ENCODE data around the gene ACSL4.
A peak's percentile ranks its signal among the peaks of the same experiment; 100 is the strongest.

The ACSL4 gene

DNA sequence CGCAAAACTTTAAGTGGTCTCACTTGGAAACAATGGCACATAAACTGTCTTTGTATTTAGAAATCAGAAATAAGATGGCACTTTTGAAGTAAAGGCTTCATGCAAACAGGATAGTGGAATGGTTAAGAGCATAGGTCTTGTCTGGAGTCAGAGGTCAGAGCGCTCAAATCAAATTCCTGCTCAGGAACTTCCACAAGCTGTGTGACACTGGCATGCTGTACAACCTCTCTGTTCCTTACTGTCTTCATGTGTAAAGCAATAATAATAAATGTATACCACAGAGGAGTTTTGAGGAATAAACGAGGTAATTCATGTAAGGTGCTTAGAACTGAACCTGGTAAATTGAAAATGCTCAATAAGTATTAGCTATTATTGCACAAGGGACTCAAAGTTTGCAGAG is 43.4 kb upstream of the ACSL4 start:
- no peak for ATAC-seq
- no peak for TF ChIP-seq TOX (CRISPR knock-in tag; IDR thresholded peaks at IDR 0.05; ENCODE audit: borderline replicate concordance)
- no peak for TF ChIP-seq ISL1 (CRISPR knock-in tag; IDR thresholded peaks at IDR 0.05)
- no peak for TF ChIP-seq PPARA (CRISPR knock-in tag; IDR thresholded peaks at IDR 0.05; ENCODE audit: borderline replicate concordance)
- no peak for TF ChIP-seq TCF4 (CRISPR knock-in tag; IDR thresholded peaks at IDR 0.05; ENCODE audit: borderline replicate concordance)
- TF ChIP-seq GLIS3 (CRISPR knock-in tag; IDR thresholded peaks at IDR 0.05), result no peak
- no peak for TF ChIP-seq SNAI2 (CRISPR knock-in tag; IDR thresholded peaks at IDR 0.05)
- no peak for TF ChIP-seq ZNF8 (CRISPR knock-in tag; IDR thresholded peaks at IDR 0.05)
- TF ChIP-seq ZC3H10 (CRISPR knock-in tag; IDR thresholded peaks at IDR 0.05), result no peak
- no peak for TF ChIP-seq ESRRG (CRISPR knock-in tag; IDR thresholded peaks at IDR 0.05)
- no peak for TF ChIP-seq ZFP3 (CRISPR knock-in tag; IDR thresholded peaks at IDR 0.05)

DNA sequence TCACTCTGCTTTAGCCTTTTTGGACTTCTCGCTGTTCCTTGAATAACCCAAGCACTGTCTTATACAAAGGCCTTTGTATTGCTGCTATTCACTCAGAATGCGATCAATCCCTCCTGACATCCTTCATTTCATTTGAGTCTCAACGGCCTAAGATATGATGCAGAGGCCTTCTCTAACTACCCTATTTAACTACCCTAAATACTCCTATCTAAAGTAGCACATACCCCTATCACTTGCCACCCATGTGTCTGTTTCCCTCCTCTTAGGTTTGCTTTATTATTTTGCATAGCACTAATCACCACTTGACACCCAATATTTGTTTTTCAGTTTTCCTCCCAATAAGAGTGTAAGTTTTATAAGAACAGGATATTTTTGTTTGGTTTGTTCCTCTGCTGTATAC is 42.3 kb upstream of the ACSL4 start:
- ATAC-seq, result no peak
- TF ChIP-seq, protein P1, sequence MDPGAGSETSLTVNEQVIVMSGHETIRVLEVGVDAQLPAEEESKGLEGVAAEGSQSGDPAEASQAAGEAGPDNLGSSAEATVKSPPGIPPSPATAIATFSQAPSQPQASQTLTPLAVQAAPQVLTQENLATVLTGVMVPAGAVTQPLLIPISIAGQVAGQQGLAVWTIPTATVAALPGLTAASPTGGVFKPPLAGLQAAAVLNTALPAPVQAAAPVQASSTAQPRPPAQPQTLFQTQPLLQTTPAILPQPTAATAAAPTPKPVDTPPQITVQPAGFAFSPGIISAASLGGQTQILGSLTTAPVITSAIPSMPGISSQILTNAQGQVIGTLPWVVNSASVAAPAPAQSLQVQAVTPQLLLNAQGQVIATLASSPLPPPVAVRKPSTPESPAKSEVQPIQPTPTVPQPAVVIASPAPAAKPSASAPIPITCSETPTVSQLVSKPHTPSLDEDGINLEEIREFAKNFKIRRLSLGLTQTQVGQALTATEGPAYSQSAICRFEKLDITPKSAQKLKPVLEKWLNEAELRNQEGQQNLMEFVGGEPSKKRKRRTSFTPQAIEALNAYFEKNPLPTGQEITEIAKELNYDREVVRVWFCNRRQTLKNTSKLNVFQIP (CRISPR knock-in tag; IDR thresholded peaks at IDR 0.05; ENCODE audit: borderline replicate concordance, low read depth), result no peak
- TF ChIP-seq, protein P2, sequence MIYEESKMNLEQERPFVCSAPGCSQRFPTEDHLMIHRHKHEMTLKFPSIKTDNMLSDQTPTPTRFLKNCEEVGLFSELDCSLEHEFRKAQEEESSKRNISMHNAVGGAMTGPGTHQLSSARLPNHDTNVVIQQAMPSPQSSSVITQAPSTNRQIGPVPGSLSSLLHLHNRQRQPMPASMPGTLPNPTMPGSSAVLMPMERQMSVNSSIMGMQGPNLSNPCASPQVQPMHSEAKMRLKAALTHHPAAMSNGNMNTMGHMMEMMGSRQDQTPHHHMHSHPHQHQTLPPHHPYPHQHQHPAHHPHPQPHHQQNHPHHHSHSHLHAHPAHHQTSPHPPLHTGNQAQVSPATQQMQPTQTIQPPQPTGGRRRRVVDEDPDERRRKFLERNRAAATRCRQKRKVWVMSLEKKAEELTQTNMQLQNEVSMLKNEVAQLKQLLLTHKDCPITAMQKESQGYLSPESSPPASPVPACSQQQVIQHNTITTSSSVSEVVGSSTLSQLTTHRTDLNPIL (CRISPR knock-in tag; IDR thresholded peaks at IDR 0.05; ENCODE audit: low read depth), result no peak
- no peak for TF ChIP-seq ZC3H10 (CRISPR knock-in tag; IDR thresholded peaks at IDR 0.05)
- no peak for TF ChIP-seq ZFP3 (CRISPR knock-in tag; IDR thresholded peaks at IDR 0.05)
- TF ChIP-seq TCF4 (CRISPR knock-in tag; IDR thresholded peaks at IDR 0.05; ENCODE audit: borderline replicate concordance), result no peak
- no peak for TF ChIP-seq RARB (CRISPR knock-in tag; IDR thresholded peaks at IDR 0.05)
- no peak for TF ChIP-seq PPARA (CRISPR knock-in tag; IDR thresholded peaks at IDR 0.05; ENCODE audit: borderline replicate concordance)

DNA sequence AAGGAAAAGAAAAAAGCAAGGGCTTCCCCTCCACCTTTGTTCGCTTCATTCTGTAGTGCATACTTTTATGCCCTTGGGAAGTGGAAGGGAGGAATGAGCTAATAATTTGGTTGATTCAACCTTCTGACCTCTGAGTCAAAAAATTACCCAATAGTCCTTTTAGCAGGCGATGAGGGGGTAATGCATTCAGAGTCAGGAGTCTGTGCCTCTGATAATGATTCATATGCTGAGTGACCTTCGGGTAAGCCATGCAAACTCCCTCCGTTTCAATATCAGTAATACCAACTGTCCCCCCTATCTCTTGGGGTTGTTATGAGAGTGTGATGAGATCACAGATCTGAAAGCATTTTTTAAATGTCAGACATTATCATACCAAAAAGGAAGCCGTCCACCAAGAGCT is 41.6 kb upstream of the ACSL4 start:
- peak; percentile 31; the same call in 1 of the 3 replicates for ATAC-seq
- TF ChIP-seq OSR1 (CRISPR knock-in tag; IDR thresholded peaks at IDR 0.05), result no peak
- TF ChIP-seq ZFP3 (CRISPR knock-in tag; IDR thresholded peaks at IDR 0.05), result no peak
- no peak for TF ChIP-seq ARNTL (CRISPR knock-in tag; IDR thresholded peaks at IDR 0.05; ENCODE audit: borderline replicate concordance, low read depth)
- TF ChIP-seq CSDC2 (CRISPR knock-in tag; IDR thresholded peaks at IDR 0.05), result no peak
- TF ChIP-seq ZNF565 (CRISPR knock-in tag; conservative IDR thresholded peaks at IDR 0.05; ENCODE audit: low read depth), result no peak
- TF ChIP-seq ZC3H10 (CRISPR knock-in tag; IDR thresholded peaks at IDR 0.05), result no peak
- no peak for TF ChIP-seq ESRRG (CRISPR knock-in tag; IDR thresholded peaks at IDR 0.05)
- TF ChIP-seq, protein P1 (CRISPR knock-in tag; IDR thresholded peaks at IDR 0.05; ENCODE audit: borderline replicate concordance, low read depth), result no peak
- no peak for TF ChIP-seq BACH2 (CRISPR knock-in tag; IDR thresholded peaks at IDR 0.05; ENCODE audit: borderline replicate concordance)
- TF ChIP-seq RARB (CRISPR knock-in tag; IDR thresholded peaks at IDR 0.05), result no peak
- TF ChIP-seq, protein P3, sequence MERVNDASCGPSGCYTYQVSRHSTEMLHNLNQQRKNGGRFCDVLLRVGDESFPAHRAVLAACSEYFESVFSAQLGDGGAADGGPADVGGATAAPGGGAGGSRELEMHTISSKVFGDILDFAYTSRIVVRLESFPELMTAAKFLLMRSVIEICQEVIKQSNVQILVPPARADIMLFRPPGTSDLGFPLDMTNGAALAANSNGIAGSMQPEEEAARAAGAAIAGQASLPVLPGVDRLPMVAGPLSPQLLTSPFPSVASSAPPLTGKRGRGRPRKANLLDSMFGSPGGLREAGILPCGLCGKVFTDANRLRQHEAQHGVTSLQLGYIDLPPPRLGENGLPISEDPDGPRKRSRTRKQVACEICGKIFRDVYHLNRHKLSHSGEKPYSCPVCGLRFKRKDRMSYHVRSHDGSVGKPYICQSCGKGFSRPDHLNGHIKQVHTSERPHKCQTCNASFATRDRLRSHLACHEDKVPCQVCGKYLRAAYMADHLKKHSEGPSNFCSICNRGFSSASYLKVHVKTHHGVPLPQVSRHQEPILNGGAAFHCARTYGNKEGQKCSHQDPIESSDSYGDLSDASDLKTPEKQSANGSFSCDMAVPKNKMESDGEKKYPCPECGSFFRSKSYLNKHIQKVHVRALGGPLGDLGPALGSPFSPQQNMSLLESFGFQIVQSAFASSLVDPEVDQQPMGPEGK (CRISPR knock-in tag; IDR thresholded peaks at IDR 0.05; ENCODE audit: borderline replicate concordance), result no peak
- no peak for TF ChIP-seq PPARA (CRISPR knock-in tag; IDR thresholded peaks at IDR 0.05; ENCODE audit: borderline replicate concordance)
- TF ChIP-seq ZNF8 (CRISPR knock-in tag; IDR thresholded peaks at IDR 0.05), result no peak
- TF ChIP-seq ZNF70 (CRISPR knock-in tag; IDR thresholded peaks at IDR 0.05), result no peak
- TF ChIP-seq, protein P2 (CRISPR knock-in tag; IDR thresholded peaks at IDR 0.05; ENCODE audit: low read depth), result no peak
- no peak for TF ChIP-seq SNAI2 (CRISPR knock-in tag; IDR thresholded peaks at IDR 0.05)

DNA sequence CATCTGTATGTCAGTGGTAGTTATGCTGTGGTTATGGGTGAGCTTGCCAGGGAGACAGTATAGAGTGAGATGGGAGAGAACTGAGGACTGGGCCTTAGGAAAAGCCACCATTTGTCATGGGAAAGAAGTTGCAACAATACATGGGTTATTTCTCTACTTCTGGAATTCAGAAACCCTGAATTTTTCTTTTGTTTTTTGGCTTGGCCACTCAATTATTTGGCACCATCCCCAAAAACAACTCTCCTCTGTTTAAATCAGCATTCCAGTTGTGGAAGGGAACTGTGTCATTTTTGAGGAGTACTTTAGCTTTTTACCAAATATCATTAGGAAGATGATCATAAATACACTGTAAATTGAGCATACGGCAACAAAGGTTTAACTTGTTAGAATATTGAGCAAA is 41.1 kb upstream of the ACSL4 start:
- no peak for ATAC-seq
- TF ChIP-seq PPARA (CRISPR knock-in tag; IDR thresholded peaks at IDR 0.05; ENCODE audit: borderline replicate concordance), result no peak
- TF ChIP-seq, protein P4, sequence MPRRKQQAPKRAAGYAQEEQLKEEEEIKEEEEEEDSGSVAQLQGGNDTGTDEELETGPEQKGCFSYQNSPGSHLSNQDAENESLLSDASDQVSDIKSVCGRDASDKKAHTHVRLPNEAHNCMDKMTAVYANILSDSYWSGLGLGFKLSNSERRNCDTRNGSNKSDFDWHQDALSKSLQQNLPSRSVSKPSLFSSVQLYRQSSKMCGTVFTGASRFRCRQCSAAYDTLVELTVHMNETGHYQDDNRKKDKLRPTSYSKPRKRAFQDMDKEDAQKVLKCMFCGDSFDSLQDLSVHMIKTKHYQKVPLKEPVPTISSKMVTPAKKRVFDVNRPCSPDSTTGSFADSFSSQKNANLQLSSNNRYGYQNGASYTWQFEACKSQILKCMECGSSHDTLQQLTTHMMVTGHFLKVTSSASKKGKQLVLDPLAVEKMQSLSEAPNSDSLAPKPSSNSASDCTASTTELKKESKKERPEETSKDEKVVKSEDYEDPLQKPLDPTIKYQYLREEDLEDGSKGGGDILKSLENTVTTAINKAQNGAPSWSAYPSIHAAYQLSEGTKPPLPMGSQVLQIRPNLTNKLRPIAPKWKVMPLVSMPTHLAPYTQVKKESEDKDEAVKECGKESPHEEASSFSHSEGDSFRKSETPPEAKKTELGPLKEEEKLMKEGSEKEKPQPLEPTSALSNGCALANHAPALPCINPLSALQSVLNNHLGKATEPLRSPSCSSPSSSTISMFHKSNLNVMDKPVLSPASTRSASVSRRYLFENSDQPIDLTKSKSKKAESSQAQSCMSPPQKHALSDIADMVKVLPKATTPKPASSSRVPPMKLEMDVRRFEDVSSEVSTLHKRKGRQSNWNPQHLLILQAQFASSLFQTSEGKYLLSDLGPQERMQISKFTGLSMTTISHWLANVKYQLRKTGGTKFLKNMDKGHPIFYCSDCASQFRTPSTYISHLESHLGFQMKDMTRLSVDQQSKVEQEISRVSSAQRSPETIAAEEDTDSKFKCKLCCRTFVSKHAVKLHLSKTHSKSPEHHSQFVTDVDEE (CRISPR knock-in tag; IDR thresholded peaks at IDR 0.05), result no peak
- no peak for TF ChIP-seq GLIS3 (CRISPR knock-in tag; IDR thresholded peaks at IDR 0.05)
- no peak for TF ChIP-seq BACH2 (CRISPR knock-in tag; IDR thresholded peaks at IDR 0.05; ENCODE audit: borderline replicate concordance)
- TF ChIP-seq ZFP3 (CRISPR knock-in tag; IDR thresholded peaks at IDR 0.05), result no peak
- no peak for TF ChIP-seq ESRRG (CRISPR knock-in tag; IDR thresholded peaks at IDR 0.05)
- no peak for TF ChIP-seq CSDC2 (CRISPR knock-in tag; IDR thresholded peaks at IDR 0.05)
- no peak for TF ChIP-seq TCF4 (CRISPR knock-in tag; IDR thresholded peaks at IDR 0.05; ENCODE audit: borderline replicate concordance)
- TF ChIP-seq RARB (CRISPR knock-in tag; IDR thresholded peaks at IDR 0.05), result no peak
- TF ChIP-seq ZC3H10 (CRISPR knock-in tag; IDR thresholded peaks at IDR 0.05), result no peak
- TF ChIP-seq, protein P3 (CRISPR knock-in tag; IDR thresholded peaks at IDR 0.05; ENCODE audit: borderline replicate concordance), result no peak
- no peak for TF ChIP-seq ISL1 (CRISPR knock-in tag; IDR thresholded peaks at IDR 0.05)

All from SK-N-SH treated with all-trans-retinoic acid at 6 μM for 48 hours (cell line).